Skeletal muscle tissue (tissue), 4 donors: ENCODE data around the gene SDF2L1. TPM values are rescaled to one million over a fixed set of nuclear protein-coding genes. Genes with fewer than 3 reads are reported as not detected.
"Not testable (repeated sequence)": the region's sequence is repeated elsewhere in the genome, so short reads cannot be mapped to it uniquely, and the experiment has no call there.

Experiments
- H3K27ac ChIP-seq: one replicate; pipeline ENCODE4 v1.7.0; 2013; ENCODE audit warnings: mild to moderate bottlenecking, low read depth, low read length, inconsistent platforms
- H3K27me3 ChIP-seq, 3 donors: one replicate each; pipeline ENCODE4 v1.7.0; 2013; ENCODE audit warnings: low read length in 3 of 3; ENCODE audit not compliant: control insufficient read depth in 3 of 3, insufficient read depth in 3 of 3
- H3K36me3 ChIP-seq, 3 donors: one replicate each; pipeline ENCODE4 v1.7.0; 2013; ENCODE audit warnings: low read length in 3 of 3; ENCODE audit not compliant: control insufficient read depth in 3 of 3, insufficient read depth in 3 of 3
- H3K4me1 ChIP-seq, 3 donors: one replicate each; pipeline ENCODE4 v1.7.0; 2013; ENCODE audit warnings: low read length in 3 of 3, mild to moderate bottlenecking in 3 of 3; ENCODE audit not compliant: control insufficient read depth in 3 of 3, insufficient read depth in 3 of 3
- H3K4me3 ChIP-seq, 3 donors: one replicate each; pipeline ENCODE4 v1.7.0; 2013; ENCODE audit warnings: low read length in 3 of 3
- H3K9ac ChIP-seq, 3 donors: one replicate each; pipeline ENCODE4 v1.7.0; 2013; ENCODE audit warnings: low read length in 3 of 3, mild to moderate bottlenecking in 3 of 3, moderate library complexity in 2 of 3, low read depth in 1 of 3
- H3K9me3 ChIP-seq, 3 donors: one replicate each; pipeline ENCODE4 v1.7.0; 2013; ENCODE audit warnings: low read length in 3 of 3; ENCODE audit not compliant: control insufficient read depth in 3 of 3
- total RNA-seq: library from RNA; depleted of rRNA; stranded (reverse); fragments of >200 nt; gene quantifications from one replicate; pipeline ENCODE4 v1.2.3, GENCODE V29; 2014
- donor health status: Osteomylitis.

Gene SDF2L1
- total RNA-seq, 1 donor from 2014 or later = 4.2 TPM

DNA sequence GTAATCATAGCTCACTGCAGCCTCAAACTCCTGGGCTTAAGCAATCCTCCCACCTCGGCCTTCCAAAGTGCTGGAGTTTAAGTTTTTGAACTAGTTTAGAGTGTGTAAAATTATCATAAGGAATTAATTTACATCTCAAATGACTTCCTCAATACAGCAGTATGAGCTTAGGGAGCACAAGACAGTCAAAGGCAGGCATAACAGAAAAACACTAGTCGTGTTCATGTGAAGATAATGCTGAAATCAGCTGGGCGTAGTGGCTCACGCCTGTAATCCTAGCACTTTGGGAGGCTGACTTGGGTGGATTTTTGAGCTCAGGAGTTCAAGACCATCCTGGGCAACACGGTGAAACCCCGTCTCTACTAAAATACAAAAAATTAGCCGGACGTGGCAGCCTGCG, 38.1 kb upstream of the SDF2L1 start:
- Histone ChIP-seq H3K4me3 (no peak overlapping the region), H3K27me3 (no peaks in the 10 kb centered on the region), H3K4me1 (peaks cover 5 to 11% (median 7%) of the 10 kb centered on the region in 3 donors), H3K9me3 (no peaks in the 10 kb centered on the region), H3K27ac (no peak overlapping the region), H3K36me3 (peaks cover 0 to 3% (median 0%) of the 10 kb centered on the region in 3 donors), H3K9ac (no peak overlapping the region)

DNA sequence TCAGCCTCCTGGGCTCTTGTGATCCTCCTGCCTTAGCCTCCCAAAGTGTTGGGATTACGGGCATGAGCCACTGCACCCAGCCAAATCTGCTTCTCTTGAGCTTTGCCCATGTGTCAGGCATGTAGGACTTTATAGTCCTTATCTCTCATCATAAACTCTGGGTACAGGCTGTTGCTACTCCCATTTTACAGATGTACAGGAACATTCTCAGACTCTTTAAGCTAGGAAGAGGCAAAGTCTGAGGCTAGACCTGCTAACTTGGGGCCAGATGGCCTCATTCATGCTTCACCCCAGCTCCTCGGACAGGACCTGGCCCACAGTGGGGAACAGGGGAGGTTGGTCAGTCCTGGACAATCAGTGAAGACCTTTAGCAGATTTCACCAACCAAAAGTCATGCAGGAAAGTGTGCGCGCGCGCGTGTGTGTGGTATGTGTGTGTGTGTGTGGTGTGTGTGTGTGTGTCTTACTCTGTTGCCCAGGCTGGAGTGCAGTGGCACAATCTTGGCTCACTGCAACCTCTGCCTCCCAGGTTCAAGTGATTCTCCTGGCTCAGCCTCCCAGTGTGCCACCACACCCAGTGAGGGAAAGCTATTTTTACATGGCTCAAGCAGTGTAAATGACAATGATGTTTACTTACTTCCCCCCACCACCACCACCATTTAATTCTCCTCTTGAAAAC, 36.1 kb upstream of the SDF2L1 start:
- Histone ChIP-seq H3K9me3 (no peaks in the 10 kb centered on the region), H3K4me1 (peaks cover 5 to 11% (median 7%) of the 10 kb centered on the region in 3 donors), H3K27me3 (no peaks in the 10 kb centered on the region), H3K27ac (no peak overlapping the region), H3K9ac (no peak overlapping the region), H3K4me3 (no peak overlapping the region), H3K36me3 (peaks cover 2 to 4% (median 3%) of the 10 kb centered on the region in 3 donors)

DNA sequence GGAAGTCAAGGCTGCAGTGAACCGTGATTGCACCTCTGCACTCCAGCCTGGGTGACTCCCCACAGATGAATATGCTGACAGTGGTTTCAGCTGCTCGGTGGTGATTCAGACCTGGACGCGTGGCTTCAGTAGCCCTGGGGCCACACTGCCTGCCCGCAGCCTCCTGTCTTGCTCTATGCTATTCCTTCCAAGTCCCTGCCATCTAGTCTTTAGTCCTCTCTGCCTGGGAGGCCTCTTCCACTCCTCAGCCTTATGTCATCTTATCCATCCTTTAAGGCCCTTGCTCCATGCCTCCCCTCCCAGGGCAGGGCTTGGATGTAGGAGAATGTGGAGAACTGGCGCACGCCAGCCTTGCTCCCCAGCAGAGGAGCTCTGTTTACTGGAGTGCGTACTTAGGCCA, 35.3 kb upstream of the SDF2L1 start:
- Histone ChIP-seq H3K9ac (no peak overlapping the region), H3K27me3 (no peaks in the 10 kb centered on the region), H3K9me3 (no peaks in the 10 kb centered on the region), H3K4me1 (peaks cover 5 to 11% (median 7%) of the 10 kb centered on the region in 3 donors), H3K36me3 (peaks cover 10 to 12% (median 11%) of the 10 kb centered on the region in 3 donors), H3K4me3 (no peak overlapping the region), H3K27ac (no peak overlapping the region)

DNA sequence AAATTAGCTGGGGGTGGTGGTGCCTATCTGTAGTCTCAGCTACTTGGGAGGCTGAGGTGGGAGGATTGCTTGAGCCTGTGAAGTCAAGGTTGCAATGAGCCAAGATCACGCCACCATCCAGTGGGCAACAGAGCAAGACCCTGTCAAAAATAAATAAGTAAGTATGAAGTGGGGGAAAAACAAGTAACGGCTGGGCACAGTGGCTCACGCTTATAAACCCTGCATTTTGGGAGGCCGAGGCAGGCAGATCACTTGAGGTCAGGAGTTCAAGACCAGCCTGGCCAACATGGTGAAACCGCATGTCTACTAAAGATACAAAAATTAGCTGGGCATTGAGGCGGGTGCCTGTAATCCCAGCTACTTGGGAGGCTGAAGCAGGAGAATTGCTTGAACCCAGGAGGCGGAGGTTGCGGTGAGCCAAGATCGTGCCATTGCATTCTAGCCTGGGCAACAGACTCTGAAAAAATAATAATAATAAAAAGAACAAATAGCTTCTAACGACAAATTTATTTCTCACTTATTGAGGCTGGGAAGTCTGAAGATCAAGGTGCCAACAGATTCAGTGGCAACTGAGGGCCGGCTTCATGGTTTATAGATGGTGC, 32.4 kb upstream of the SDF2L1 start:
- not testable (repeated sequence) for H3K9ac ChIP-seq, H3K9me3 ChIP-seq, H3K27ac ChIP-seq, H3K27me3 ChIP-seq, H3K4me3 ChIP-seq
- Histone ChIP-seq H3K4me1 (peaks cover 5 to 11% (median 7%) of the 10 kb centered on the region in 3 donors), H3K36me3 (peaks cover 15 to 28% (median 18%) of the 10 kb centered on the region in 3 donors)

GRCh38 chr22:21611210-21611977, 30.7 kb upstream of the SDF2L1 start:
- Histone ChIP-seq H3K4me3 (no peak overlapping the region), H3K36me3 (peaks cover 15 to 28% (median 18%) of the 10 kb centered on the region in 3 donors), H3K4me1 (peaks cover 5 to 7% (median 5%) of the 10 kb centered on the region in 3 donors), H3K9me3 (no peaks in the 10 kb centered on the region), H3K27ac (no peak overlapping the region), H3K27me3 (no peaks in the 10 kb centered on the region), H3K9ac (no peak overlapping the region)

DNA sequence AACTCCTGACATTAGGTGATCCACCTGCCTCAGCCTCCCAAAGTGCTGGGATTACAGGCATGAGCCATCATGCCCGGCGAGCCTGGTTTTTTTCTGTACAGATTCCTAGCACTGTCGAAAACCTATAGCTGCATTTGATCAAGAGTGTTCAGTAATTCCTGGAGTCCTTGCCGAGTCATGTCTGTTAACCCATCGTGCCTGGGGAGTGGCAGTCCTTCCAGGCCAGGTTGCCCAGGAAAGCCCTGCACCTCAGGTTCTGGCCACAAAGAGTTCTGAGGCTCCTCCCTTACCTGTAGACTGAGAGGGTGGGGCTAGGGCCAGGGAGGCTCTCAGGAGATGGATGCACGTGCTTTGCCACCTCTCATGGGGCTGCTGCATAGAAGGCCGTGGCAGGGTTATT, 29.2 kb upstream of the SDF2L1 start:
- H3K27ac ChIP-seq = no peak overlapping the region
- no peaks in the 10 kb centered on the region for H3K27me3 ChIP-seq
- H3K9ac ChIP-seq = no peak overlapping the region
- H3K36me3 ChIP-seq = peaks cover 15 to 28% (median 18%) of the 10 kb centered on the region in 3 donors
- H3K4me3 ChIP-seq = no peak overlapping the region
- H3K9me3 ChIP-seq = no peaks in the 10 kb centered on the region
- no peaks in the 10 kb centered on the region for H3K4me1 ChIP-seq

GRCh38 chr22:21613553-21614233, 28.4 kb upstream of the SDF2L1 start:
- Histone ChIP-seq H3K4me1 (no peaks in the 10 kb centered on the region), H3K27ac (no peak overlapping the region), H3K9me3 (no peaks in the 10 kb centered on the region), H3K9ac (peak overlapping the region in 1 of 3 donors; percentile 16), H3K36me3 (peaks cover 15 to 28% (median 18%) of the 10 kb centered on the region in 3 donors), H3K27me3 (no peaks in the 10 kb centered on the region), H3K4me3 (no peak overlapping the region)

- no peaks in the 10 kb centered on the region for H3K9me3 ChIP-seq
- H3K27ac ChIP-seq = no peak overlapping the region
- H3K27me3 ChIP-seq = no peaks in the 10 kb centered on the region
- H3K4me1 ChIP-seq = peaks cover 0 to 4% (median 0%) of the 10 kb centered on the region in 3 donors
- peaks cover 15 to 28% (median 18%) of the 10 kb centered on the region in 3 donors for H3K36me3 ChIP-seq
- no peak overlapping the region for H3K9ac ChIP-seq
- no peak overlapping the region for H3K4me3 ChIP-seq
Observed at GRCh38 chr22:21615731-21616130, 26.4 kb upstream of the SDF2L1 start.

DNA sequence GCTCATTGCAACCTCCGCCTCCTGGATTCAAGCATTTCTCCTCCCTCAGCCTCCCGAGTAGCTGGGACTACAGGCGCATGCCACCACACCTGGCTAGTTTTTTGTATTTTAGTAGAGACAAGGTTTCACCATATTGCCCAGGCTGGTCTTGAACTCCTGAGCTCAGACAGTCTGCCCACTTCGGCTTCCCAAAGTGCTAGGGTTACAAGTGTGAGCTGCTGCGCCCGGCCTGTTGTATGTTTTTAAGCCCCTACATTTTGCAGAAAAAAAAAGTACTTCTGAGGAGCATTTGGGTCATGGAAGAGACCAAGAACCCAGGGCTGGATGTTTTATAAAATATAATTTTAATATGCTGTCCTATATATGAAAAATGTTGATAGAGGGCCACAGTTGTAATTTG, 24.8 kb upstream of the SDF2L1 start:
- H3K27ac ChIP-seq, H3K9me3 ChIP-seq, H3K9ac ChIP-seq, H3K4me3 ChIP-seq, H3K27me3 ChIP-seq: not testable (repeated sequence)
- H3K36me3 ChIP-seq = peaks cover 4 to 14% (median 6%) of the 10 kb centered on the region in 3 donors
- peaks cover 0 to 14% (median 2%) of the 10 kb centered on the region in 3 donors for H3K4me1 ChIP-seq
